Embryonic facial prominence (tissue), 1 donor: ENCODE measurements around the gene CAPN10.

ENCODE experiments used
- DNase-seq: peaks from one replicate; pipeline ENCODE4 v3.0.0-alpha.2; 2016; ENCODE audit errors: extremely low spot score

Gene CAPN10

DNA sequence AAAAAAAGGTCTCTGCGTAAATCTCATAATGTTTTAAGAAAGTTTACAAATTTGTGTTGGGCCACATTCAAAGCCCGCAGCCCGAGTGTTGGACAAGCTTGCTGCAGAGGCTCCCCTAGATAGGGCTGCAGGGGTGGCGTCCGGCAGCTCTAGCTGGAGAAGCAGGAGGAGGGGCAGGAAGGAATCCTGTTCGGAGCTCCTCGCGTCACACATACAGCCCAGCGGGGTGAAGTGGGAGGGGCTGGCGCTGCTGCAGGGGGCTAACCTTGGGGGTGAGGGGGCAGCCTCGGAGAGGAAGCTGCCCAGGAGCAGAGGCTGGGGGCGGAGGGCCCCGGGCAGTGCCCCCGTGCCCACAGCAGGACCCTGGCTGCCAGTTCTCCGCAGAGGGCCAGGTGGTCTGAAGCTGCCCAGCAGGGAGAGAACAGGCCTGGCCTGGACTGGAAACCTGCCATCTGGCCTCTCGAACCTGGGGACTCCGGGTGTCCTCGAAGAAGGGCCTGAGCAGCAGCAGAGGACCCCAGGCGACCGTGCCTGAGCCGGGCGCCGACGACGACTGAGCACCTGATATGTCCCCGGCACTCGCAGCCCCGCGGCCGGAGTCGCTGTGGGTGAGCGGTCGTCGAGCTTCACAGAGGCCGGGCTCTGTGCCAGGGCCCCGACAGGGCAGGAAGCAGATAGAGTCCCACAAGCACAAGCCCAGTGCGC, 36.1 kb downstream of the CAPN10 start:
- no peak for DNase-seq

GRCh38 chr2:240623531-240624010, 37.0 kb downstream of the CAPN10 start:
- no peak for DNase-seq

GRCh38 chr2:240624011-240624949, 37.7 kb downstream of the CAPN10 start:
- no peak for DNase-seq

DNA sequence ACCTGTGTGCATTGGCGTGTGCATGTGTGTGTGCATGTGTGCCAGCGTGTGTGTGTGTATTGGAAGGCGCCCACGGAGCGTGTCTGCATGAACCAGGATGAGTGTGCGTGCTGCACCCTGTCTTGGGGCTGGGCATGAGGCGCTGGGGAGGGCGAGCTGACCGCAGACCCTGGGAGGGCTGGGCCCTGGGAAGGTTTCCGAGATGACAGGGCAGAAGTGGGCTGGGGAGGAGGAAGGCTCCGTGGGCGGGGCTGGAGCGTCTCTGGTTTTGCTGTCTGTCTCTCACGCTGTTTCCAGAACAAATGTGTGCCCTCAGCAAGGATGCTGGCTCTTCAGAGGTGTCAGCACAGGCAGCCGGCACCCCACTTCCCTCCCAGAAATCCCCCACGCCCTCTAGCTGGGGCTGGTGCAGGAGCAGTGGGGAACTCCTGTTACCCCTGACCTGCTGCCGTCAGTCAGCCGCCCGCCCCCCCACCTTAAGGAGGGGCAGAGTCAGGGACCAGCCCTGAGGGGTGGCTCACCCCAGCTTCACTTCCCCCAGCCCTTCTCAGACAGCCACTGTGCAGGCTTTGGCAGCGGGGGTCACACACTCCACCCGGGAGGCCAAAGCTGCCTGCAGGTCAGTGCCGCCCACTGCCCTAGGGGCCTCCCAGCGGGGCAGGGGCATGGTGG, 38.6 kb downstream of the CAPN10 start, which contains the start of gene GPR35:
Gene GPR35, plus strand, starts transcription at position 531 of the 672 bp plus-strand sequence. CDS start 4,473 bp downstream, outside the sequence.
- no peak for DNase-seq

DNA sequence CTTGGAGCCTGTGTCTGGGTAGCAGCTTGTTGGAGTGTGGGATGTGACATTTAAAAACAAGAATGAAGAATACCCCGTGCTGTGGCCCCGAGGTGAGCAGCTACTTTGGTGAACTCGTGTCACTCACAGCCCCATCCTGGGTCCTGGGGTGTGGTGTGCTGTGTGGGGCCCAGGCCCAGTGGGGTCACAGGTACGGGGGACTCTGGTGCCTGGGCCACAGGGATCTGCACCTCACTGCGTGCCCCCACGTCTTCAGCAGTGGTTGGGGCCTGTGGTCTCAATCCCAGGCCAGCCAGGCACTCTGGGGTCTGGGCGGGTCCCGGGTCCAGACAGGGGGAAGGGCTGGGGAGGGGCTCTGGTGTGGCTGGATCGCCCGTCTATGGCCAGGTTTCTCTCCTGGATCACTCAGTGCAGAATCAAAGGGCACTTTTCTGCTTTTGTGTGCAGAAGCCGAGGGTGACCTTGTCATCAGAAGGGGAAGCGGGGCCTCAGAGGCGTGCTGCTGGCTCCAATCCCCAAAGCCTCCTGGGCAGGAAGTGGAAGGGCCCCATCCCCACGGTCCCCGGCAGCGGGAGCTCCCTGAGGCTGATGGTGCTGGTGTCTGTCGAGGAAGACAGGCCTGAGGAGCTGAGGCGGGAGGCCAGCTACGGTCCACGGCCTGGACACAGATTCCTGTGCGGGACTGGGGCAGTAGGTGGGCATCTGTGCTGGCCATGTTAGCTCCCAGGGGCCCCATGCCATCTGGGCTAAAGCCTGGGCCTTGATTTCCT, 40.2 kb downstream of the CAPN10 start:
- no peak for DNase-seq

- no peak for DNase-seq
Measured at GRCh38 chr2:240627736-240628506, 41.4 kb downstream of the CAPN10 start.

DNA sequence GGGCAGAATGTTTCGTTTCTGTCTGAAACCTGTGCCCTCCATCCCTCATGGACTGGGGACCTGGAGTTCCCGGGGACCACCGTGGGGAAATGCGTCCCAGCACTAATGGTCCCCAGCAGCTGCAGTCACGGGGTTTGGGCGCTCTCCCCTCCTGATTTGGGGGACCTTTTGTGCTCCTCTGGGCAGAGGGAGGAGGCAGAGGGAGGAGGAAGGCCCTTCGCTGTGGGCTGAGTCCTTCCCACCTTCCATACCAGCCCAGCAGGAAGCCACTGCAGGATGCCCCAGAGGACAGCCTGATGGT, 41.9 kb downstream of the CAPN10 start:
- no peak for DNase-seq

- no peak for DNase-seq
Measured at GRCh38 chr2:240628808-240629618, 42.5 kb downstream of the CAPN10 start.

DNA sequence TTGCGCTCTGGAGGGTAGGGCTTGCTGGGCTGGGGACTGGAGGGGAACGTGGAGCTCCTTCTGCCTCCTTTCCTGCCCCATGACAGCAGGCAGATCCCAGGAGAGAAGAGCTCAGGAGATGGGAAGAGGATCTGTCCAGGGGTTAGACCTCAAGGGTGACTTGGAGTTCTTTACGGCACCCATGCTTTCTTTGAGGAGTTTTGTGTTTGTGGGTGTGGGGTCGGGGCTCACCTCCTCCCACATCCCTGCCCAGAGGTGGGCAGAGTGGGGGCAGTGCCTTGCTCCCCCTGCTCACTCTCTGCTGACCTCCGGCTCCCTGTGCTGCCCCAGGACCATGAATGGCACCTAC, 43.1 kb downstream of the CAPN10 start:
- DNase-seq = no peak

DNA sequence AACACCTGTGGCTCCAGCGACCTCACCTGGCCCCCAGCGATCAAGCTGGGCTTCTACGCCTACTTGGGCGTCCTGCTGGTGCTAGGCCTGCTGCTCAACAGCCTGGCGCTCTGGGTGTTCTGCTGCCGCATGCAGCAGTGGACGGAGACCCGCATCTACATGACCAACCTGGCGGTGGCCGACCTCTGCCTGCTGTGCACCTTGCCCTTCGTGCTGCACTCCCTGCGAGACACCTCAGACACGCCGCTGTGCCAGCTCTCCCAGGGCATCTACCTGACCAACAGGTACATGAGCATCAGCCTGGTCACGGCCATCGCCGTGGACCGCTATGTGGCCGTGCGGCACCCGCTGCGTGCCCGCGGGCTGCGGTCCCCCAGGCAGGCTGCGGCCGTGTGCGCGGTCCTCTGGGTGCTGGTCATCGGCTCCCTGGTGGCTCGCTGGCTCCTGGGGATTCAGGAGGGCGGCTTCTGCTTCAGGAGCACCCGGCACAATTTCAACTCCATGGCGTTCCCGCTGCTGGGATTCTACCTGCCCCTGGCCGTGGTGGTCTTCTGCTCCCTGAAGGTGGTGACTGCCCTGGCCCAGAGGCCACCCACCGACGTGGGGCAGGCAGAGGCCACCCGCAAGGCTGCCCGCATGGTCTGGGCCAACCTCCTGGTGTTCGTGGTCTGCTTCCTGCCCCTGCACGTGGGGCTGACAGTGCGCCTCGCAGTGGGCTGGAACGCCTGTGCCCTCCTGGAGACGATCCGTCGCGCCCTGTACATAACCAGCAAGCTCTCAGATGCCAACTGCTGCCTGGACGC, 43.6 kb downstream of the CAPN10 start:
- DNase-seq = no peak

GRCh38 chr2:240630771-240631547, 44.4 kb downstream of the CAPN10 start:
- DNase-seq = no peak

- DNase-seq = no peak
Measured at GRCh38 chr2:240631548-240632305, 45.2 kb downstream of the CAPN10 start.

DNA sequence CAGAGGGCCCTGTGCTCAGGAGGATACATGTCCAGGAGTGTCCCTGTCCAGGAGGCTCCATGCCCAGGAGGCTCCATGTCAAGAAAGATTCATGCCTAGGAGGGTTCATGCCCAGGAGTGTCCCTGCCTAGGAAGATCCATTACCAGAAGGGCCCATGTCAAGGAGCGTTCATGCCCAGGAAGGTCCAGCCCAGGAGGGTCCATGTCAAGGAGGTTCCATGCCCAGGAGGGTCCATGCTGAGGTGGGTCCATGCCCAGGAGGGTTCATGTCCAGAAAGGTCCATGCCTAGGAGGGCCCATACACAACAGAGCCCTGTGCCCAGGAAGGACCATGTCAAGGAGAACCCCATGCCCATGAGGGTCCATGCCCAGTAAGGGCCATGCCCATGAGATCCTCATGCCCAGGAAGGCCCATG, 45.8 kb downstream of the CAPN10 start:
- no peak for DNase-seq

DNA sequence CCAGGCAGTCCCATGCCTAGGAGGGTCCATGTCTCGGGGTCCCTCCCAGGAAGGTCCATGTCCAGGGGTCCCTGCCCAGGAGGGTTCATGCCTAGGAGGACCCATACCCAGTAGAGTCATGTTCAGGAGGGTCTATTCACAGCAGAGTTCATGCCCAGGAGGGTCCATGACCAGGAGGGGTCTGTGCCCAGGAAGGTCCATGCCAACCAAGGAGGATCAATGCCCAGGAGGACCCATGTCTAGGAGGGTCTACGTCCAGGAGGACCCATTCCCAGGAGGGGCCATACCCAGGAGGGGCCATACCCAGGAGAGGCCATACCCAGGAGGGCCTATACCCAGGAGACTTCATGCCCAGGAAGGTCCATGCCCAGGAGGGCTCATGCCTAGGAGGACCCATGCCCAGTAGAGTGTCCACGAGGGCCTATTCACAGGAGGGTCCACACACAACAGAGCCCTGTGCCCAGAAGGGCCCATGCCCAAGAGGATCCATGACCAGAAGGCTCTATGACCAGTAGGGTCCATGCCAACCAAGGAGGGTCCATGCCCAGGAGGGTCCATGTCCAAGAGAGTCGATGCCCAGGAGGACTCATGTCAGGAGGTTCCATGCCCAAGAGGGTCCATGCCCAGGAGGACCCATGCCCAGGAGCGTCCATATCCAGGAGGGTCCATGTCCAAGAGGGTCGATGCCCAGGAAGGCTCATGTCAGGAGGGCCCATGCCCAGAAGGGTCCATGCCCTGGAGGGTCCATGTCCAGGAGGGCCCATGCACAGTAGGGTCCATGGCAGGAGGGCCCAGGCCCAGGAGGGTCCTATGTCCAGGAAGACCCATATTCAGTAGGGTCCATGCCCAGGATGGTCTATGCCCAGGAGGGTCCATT, 48.8 kb downstream of the CAPN10 start:
- DNase-seq = no peak

GRCh38 chr2:240635998-240636547, 49.5 kb downstream of the CAPN10 start:
- no peak for DNase-seq

- DNase-seq = no peak
Measured at GRCh38 chr2:240636563-240637115, 50.1 kb downstream of the CAPN10 start.
